Stimulated activated CD8-positive, alpha-beta memory T cell treated with anti-CD3 and anti-CD28 coated beads, Interleukin-4, amount 100 ng/mL, for 4 hours (primary cell): Measurements from ENCODE around the gene RBCK1.
"Not testable (repeated sequence)": the region's sequence is repeated elsewhere in the genome, so short reads cannot be mapped to it uniquely, and the experiment has no call there.

Source experiments
- DNase-seq, 2 donors: peaks; one replicate each; pipeline ENCODE4 v3.0.0-alpha.2; 2020; ENCODE audit warnings: low read depth in 2 of 2, low spot score in 1 of 2

RBCK1 gene

GRCh38 chr20:375265-375889 is 32.7 kb upstream of the RBCK1 start:
- DNase-seq = no peak

GRCh38 chr20:376089-376488 is 32.0 kb upstream of the RBCK1 start:
- no peak for DNase-seq

GRCh38 chr20:376750-377149 is 31.3 kb upstream of the RBCK1 start:
- DNase-seq = no peak

GRCh38 chr20:377578-377977 is 30.5 kb upstream of the RBCK1 start:
- DNase-seq = not testable (repeated sequence)

- DNase-seq = no peak
Measured at GRCh38 chr20:378961-379336, 29.1 kb upstream of the RBCK1 start.

- peak in 1 of 2 donors; percentile 30 for DNase-seq
Measured at GRCh38 chr20:380763-381580, 27.1 kb upstream of the RBCK1 start.

- DNase-seq = peak; percentile 43 to 71
Measured at GRCh38 chr20:381581-382290, 26.4 kb upstream of the RBCK1 start.

- DNase-seq = no peak
Measured at GRCh38 chr20:382291-383115, 25.6 kb upstream of the RBCK1 start.

- no peak for DNase-seq
Measured at GRCh38 chr20:383889-384288, 24.2 kb upstream of the RBCK1 start.

- no peak for DNase-seq
Measured at GRCh38 chr20:384723-385122, 23.4 kb upstream of the RBCK1 start.

- DNase-seq = no peak
Measured at GRCh38 chr20:385448-385847, 22.7 kb upstream of the RBCK1 start.

- DNase-seq = not testable (repeated sequence)
Measured at GRCh38 chr20:386634-387033, 21.5 kb upstream of the RBCK1 start.

- no peak for DNase-seq
Measured at GRCh38 chr20:387520-387919, 20.6 kb upstream of the RBCK1 start.

- no peak for DNase-seq
Measured at GRCh38 chr20:388034-388994, 19.8 kb upstream of the RBCK1 start.

GRCh38 chr20:389220-389619 is 18.9 kb upstream of the RBCK1 start:
- DNase-seq = no peak

GRCh38 chr20:391041-391711 is 16.9 kb upstream of the RBCK1 start:
- no peak for DNase-seq

- not testable (repeated sequence) for DNase-seq
Measured at GRCh38 chr20:393296-393695, 14.8 kb upstream of the RBCK1 start.

GRCh38 chr20:396252-396618 is 11.9 kb upstream of the RBCK1 start:
- DNase-seq = no peak

GRCh38 chr20:396619-397431 is 11.3 kb upstream of the RBCK1 start:
- DNase-seq = no peak
